A673 (cell line): ENCODE data around the gene WNT6. TPM values are rescaled to one million over a fixed set of nuclear protein-coding genes. Genes with fewer than 3 reads are reported as not detected.

Experiments used
- BruUV-seq: library from RNA; stranded (reverse); fragments of 400-500 nt; replicated peaks from 2 replicates; lab custom pipeline; 2021; lab: Mats Ljungman, UMichigan
- CTCF ChIA-PET: fragments of 300-600 bp; sonication (Branson Sonifier 250); formaldehyde crosslinking; loops from one replicate; lab custom pipeline; 2022; ENCODE audit warnings: antibody characterized with exemption; lab: Charles Lee
- POLR2A ChIA-PET: fragments of 300-600 bp; sonication (Branson Sonifier 250); formaldehyde crosslinking; loops from one replicate; lab custom pipeline; 2022; ENCODE audit warnings: antibody characterized with exemption; ENCODE audit not compliant: low non-redundant PET; lab: Charles Lee
- DNase-seq: peaks from one replicate; pipeline ENCODE4 v3.0.0-alpha.2; 2015; ENCODE audit warnings: low spot score
- H3K27ac ChIP-seq: fragments of 200-600 bp; sonication (generic); 2 replicates; pipeline ENCODE4 v1.5.1; 2016; ENCODE audit warnings: mixed run types, low read depth, mild to moderate bottlenecking, mixed read lengths, antibody characterized with exemption, low read length; ENCODE audit not compliant: poor library complexity, severe bottlenecking
- H3K27me3 ChIP-seq: fragments of 200-600 bp; sonication (generic); replicated peaks from 2 replicates; pipeline ENCODE4 v1.6.1; 2017; ENCODE audit warnings: mixed run types, low read depth, mild to moderate bottlenecking, mixed read lengths, antibody characterized with exemption, low read length; ENCODE audit not compliant: insufficient read depth, poor library complexity
- H3K36me3 ChIP-seq: fragments of 200-600 bp; sonication (generic); 2 replicates; pipeline ENCODE4 v1.6.1; 2016; ENCODE audit warnings: mixed run types, mild to moderate bottlenecking, mixed read lengths, antibody characterized with exemption, low read length; ENCODE audit not compliant: insufficient read depth, poor library complexity, severe bottlenecking
- H3K4me1 ChIP-seq: fragments of 200-600 bp; sonication (generic); 2 replicates; pipeline ENCODE4 v1.6.1; 2017; ENCODE audit warnings: mixed run types, mild to moderate bottlenecking, mixed read lengths, antibody characterized with exemption, low read length; ENCODE audit not compliant: insufficient read depth, poor library complexity, severe bottlenecking
- H3K4me3 ChIP-seq: fragments of 200-600 bp; sonication (generic); 2 replicates; pipeline ENCODE4 v1.5.1; 2016; ENCODE audit warnings: low read depth, mixed run types, mild to moderate bottlenecking, mixed read lengths, low read length; ENCODE audit not compliant: poor library complexity, severe bottlenecking
- H3K9me3 ChIP-seq: fragments of 200-600 bp; sonication (generic); 2 replicates; pipeline ENCODE4 v1.6.1; 2016; ENCODE audit warnings: mixed run types, low read depth, mild to moderate bottlenecking, mixed read lengths, antibody characterized with exemption, low read length; ENCODE audit not compliant: poor library complexity, severe bottlenecking
- CTCF ChIP-seq: fragments of 300-800, 200-600 bp; sonication (generic); conservative IDR thresholded peaks from 2 replicates; pipeline ENCODE4 v1.5.1; 2017; ENCODE audit warnings: low read depth, mild to moderate bottlenecking, antibody characterized with exemption, low read length, moderate library complexity, mixed read lengths
- EZH2 ChIP-seq: fragments of 200-600 bp; sonication (generic); IDR thresholded peaks from 2 replicates; pipeline ENCODE4 v1.6.1; 2017; ENCODE audit warnings: borderline replicate concordance, low read depth, mild to moderate bottlenecking, mixed read lengths, antibody characterized with exemption, low read length; ENCODE audit not compliant: poor library complexity, severe bottlenecking
- intact Hi-C: fragments of 100-400 bp; cut with micrococcal nuclease; formaldehyde crosslinking; loops from one replicate; pipeline ENCODE4 v1.10.0; 2022; ENCODE audit not compliant: unreplicated experiment
- total RNA-seq: library from RNA; stranded (reverse); gene quantifications from 2 replicates; pipeline ENCODE4 v1.2.3, GENCODE V29; 2021

WNT6 gene
- total RNA-seq, 1 experiment from 2014 or later: not detected

GRCh38 chr2:218867900-218868299, 8.3 kb downstream of the WNT6 start:
- intact Hi-C loops: no loop called here
- TF ChIP-seq EZH2 (no peak), CTCF (no peak)
- no peak overlapping the region for H3K4me3 ChIP-seq
- no peak overlapping the region for H3K27ac ChIP-seq
- ChIA-PET POLR2A (no interaction called here), CTCF (interaction anchor here (0.7 kb wide), 1 partner anchor 8 kb away, joined by 3 read pairs; no protein-coding TSS in a partner anchor)
- DNase-seq: no peak
- BruUV-seq: no TSS peak
- H3K36me3 ChIP-seq: no peaks in the 10 kb centered on the region
- no peaks in the 10 kb centered on the region for H3K4me1 ChIP-seq
- peaks cover 54% of the 10 kb centered on the region for H3K27me3 ChIP-seq
- no peaks in the 10 kb centered on the region for H3K9me3 ChIP-seq

- H3K4me1 ChIP-seq: no peaks in the 10 kb centered on the region
- H3K4me3 ChIP-seq: no peak overlapping the region
- ChIA-PET CTCF (no interaction called here), POLR2A (no interaction called here)
- no peak overlapping the region for H3K27ac ChIP-seq
- H3K36me3 ChIP-seq: no peaks in the 10 kb centered on the region
- no peak for DNase-seq
- peaks cover 66% of the 10 kb centered on the region for H3K27me3 ChIP-seq
- TF ChIP-seq CTCF (no peak), EZH2 (no peak)
- no peaks in the 10 kb centered on the region for H3K9me3 ChIP-seq
- BruUV-seq: no TSS peak
- intact Hi-C loops: no loop called here
These were observed 9.5 kb downstream of the WNT6 start for GRCh38 chr2:218869064-218869463.

GRCh38 chr2:218870984-218871344, 11.4 kb downstream of the WNT6 start:
- no peak overlapping the region for H3K4me3 ChIP-seq
- TF ChIP-seq EZH2: no peak
- no peak for TF ChIP-seq CTCF
- intact Hi-C loops: loop anchor here (10.0 kb wide), 1 partner anchor 254 kb away; no protein-coding TSS in a partner anchor
- peaks cover 84% of the 10 kb centered on the region for H3K27me3 ChIP-seq
- H3K27ac ChIP-seq: no peak overlapping the region
- H3K9me3 ChIP-seq: no peaks in the 10 kb centered on the region
- CTCF ChIA-PET: interaction anchor here (0.7 to 1.1 kb wide), 2 partner anchors 19 to 58 kb away, joined by 3 read pairs; no protein-coding TSS in a partner anchor
- no peak for DNase-seq
- no peaks in the 10 kb centered on the region for H3K36me3 ChIP-seq
- POLR2A ChIA-PET: interaction anchor here (0.7 kb wide), 1 partner anchor 10 kb away, joined by 3 read pairs; no protein-coding TSS in a partner anchor
- no TSS peak for BruUV-seq
- H3K4me1 ChIP-seq: no peaks in the 10 kb centered on the region
